ENCODE results near the gene CYBRD1. TPM values are rescaled to one million over a fixed set of nuclear protein-coding genes. Genes with fewer than 3 reads are reported as not detected.

The CYBRD1 gene
- total RNA-seq, 3 donors from 2014 or later (not counting 1 experiment from before 2014, with no cell fraction given) = 13.6 to 28.7 (median 16.4) TPM

GRCh38 chr2:171479154-171479814, 43.0 kb upstream of the CYBRD1 start:
- Mint-ChIP-seq H3K4me1 (peaks cover 36 to 49% of the 10 kb centered on the region in 2 donors), H3K27me3 (ENCODE audit: low read depth in 2 of 2) (no peaks in the 10 kb centered on the region), H3K4me3 (no peak overlapping the region), H3K27ac (peak overlapping the region in 1 of 2 donors; percentile 89), H3K36me3 (peaks cover 6% of the 10 kb centered on the region), H3K9me3 (no peaks in the 10 kb centered on the region)
- Histone ChIP-seq H3K4me3 (ENCODE audit: low read length) (no peak overlapping the region), H3K4me1 (ENCODE audit: control insufficient read depth, insufficient read depth, low read length) (peaks cover 6% of the 10 kb centered on the region), H3K27ac (ENCODE audit: low read length) (no peak overlapping the region), H3K36me3 (ENCODE audit: control insufficient read depth, insufficient read depth, low read length) (peaks cover 25% of the 10 kb centered on the region), H3K9me3 (ENCODE audit: control insufficient read depth, insufficient read depth, low read length) (no peaks in the 10 kb centered on the region), H3K27me3 (ENCODE audit: control insufficient read depth, insufficient read depth, low read length) (no peaks in the 10 kb centered on the region)
- ATAC-seq (no peak), DNase-seq (no peak)
- intact Hi-C loops (cut with micrococcal nuclease) = no loop called here
- no peak for TF ChIP-seq CTCF (IDR thresholded peaks at IDR 0.05)
- 92% methylated on average over 3 of the region's 3 CpGs for WGBS (ENCODE audit: insufficient coverage)

GRCh38 chr2:171480908-171481307, 41.4 kb upstream of the CYBRD1 start:
- Histone ChIP-seq H3K27me3 (ENCODE audit: control insufficient read depth, insufficient read depth, low read length) (no peaks in the 10 kb centered on the region), H3K4me3 (ENCODE audit: low read length) (no peak overlapping the region), H3K27ac (ENCODE audit: low read length) (peak overlapping the region; percentile 58), H3K9me3 (ENCODE audit: control insufficient read depth, insufficient read depth, low read length) (no peaks in the 10 kb centered on the region), H3K4me1 (ENCODE audit: control insufficient read depth, insufficient read depth, low read length) (peaks cover 6% of the 10 kb centered on the region), H3K36me3 (ENCODE audit: control insufficient read depth, insufficient read depth, low read length) (peaks cover 17% of the 10 kb centered on the region)
- ATAC-seq (peak; percentile 68 to 86 (median 70)), DNase-seq (no peak)
- Mint-ChIP-seq H3K27me3 (ENCODE audit: low read depth in 2 of 2) (no peaks in the 10 kb centered on the region), H3K4me3 (peak overlapping the region; percentile 67), H3K27ac (peak overlapping the region; percentile 84 to 89), H3K9me3 (no peaks in the 10 kb centered on the region), H3K4me1 (peaks cover 51 to 63% of the 10 kb centered on the region in 2 donors), H3K36me3 (no peaks in the 10 kb centered on the region)
- WGBS (ENCODE audit: insufficient coverage) = no CpG with 5 or more reads among the region's 1 CpG
- intact Hi-C loops (cut with micrococcal nuclease) = no loop called here
- TF ChIP-seq CTCF (IDR thresholded peaks at IDR 0.05) = no peak

DNA sequence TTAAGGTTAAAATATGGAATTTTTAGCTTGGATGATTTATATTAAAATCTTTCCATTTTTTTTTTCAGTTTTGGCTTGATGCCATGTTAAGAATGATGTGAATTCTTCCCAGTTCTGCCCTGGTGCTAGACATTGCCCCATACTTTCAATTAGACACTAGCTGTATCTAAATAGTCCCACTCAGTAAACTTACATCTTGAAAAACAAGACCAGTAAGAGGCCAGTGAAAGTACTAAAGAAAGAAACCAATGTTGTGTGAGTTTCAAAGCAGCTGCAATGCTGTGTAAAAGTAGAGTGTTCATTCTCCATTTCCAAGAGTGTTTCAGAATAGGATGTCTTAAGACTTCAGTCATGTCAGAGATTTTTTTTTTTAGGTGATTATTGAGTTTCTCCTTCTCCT, 40.0 kb upstream of the CYBRD1 start:
- Histone ChIP-seq H3K36me3 (ENCODE audit: control insufficient read depth, insufficient read depth, low read length) (peaks cover 9% of the 10 kb centered on the region), H3K27ac (ENCODE audit: low read length) (no peak overlapping the region), H3K4me3 (ENCODE audit: low read length) (no peak overlapping the region), H3K4me1 (ENCODE audit: control insufficient read depth, insufficient read depth, low read length) (peaks cover 11% of the 10 kb centered on the region), H3K9me3 (ENCODE audit: control insufficient read depth, insufficient read depth, low read length) (no peaks in the 10 kb centered on the region), H3K27me3 (ENCODE audit: control insufficient read depth, insufficient read depth, low read length) (no peaks in the 10 kb centered on the region)
- TF ChIP-seq CTCF (IDR thresholded peaks at IDR 0.05) = no peak
- H3K36me3 Mint-ChIP-seq = no peaks in the 10 kb centered on the region
- intact Hi-C loops (cut with micrococcal nuclease) = no loop called here
- ATAC-seq = no peak
- H3K4me3 Mint-ChIP-seq = peak overlapping the region; percentile 51
- H3K9me3 Mint-ChIP-seq = no peaks in the 10 kb centered on the region
- no peak for DNase-seq
- H3K27me3 Mint-ChIP-seq (ENCODE audit: low read depth in 2 of 2) = no peaks in the 10 kb centered on the region
- peak overlapping the region; percentile 84 to 89 for H3K27ac Mint-ChIP-seq
- peaks cover 60 to 72% of the 10 kb centered on the region in 2 donors for H3K4me1 Mint-ChIP-seq

DNA sequence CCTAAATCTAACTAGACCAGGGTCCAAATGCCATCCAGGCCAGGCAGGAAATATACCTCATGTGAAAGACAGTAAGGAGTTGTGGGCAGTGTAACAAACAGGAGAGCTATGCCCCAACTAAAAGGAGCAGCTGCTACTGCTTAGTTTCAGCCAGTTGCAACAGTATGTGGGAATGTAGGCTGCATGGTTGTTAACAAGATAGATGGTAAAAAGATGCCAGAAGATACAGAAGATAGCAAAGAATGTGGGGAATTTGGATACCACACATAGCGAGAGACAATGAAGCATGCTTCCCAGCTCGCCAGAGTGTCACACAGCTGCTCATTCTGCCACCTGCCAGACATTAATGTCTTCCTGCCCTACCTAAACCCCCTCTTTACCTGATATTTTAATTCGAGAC, 39.4 kb upstream of the CYBRD1 start:
- DNase-seq (no peak), ATAC-seq (no peak)
- Mint-ChIP-seq H3K27me3 (ENCODE audit: low read depth in 2 of 2) (no peaks in the 10 kb centered on the region), H3K9me3 (no peaks in the 10 kb centered on the region), H3K36me3 (no peaks in the 10 kb centered on the region), H3K4me1 (peaks cover 60 to 74% of the 10 kb centered on the region in 2 donors), H3K27ac (peak overlapping the region; percentile 84 to 89), H3K4me3 (peak overlapping the region; percentile 51)
- WGBS (ENCODE audit: insufficient coverage) = 91% methylated on average over 3 of the region's 3 CpGs
- Histone ChIP-seq H3K4me1 (ENCODE audit: control insufficient read depth, insufficient read depth, low read length) (peaks cover 11% of the 10 kb centered on the region), H3K27me3 (ENCODE audit: control insufficient read depth, insufficient read depth, low read length) (no peaks in the 10 kb centered on the region), H3K4me3 (ENCODE audit: low read length) (no peak overlapping the region), H3K27ac (ENCODE audit: low read length) (no peak overlapping the region), H3K9me3 (ENCODE audit: control insufficient read depth, insufficient read depth, low read length) (no peaks in the 10 kb centered on the region), H3K36me3 (ENCODE audit: control insufficient read depth, insufficient read depth, low read length) (peaks cover 9% of the 10 kb centered on the region)
- no peak for TF ChIP-seq CTCF (IDR thresholded peaks at IDR 0.05)
- intact Hi-C loops (cut with micrococcal nuclease) = no loop called here
